GM21381 (cell line): ENCODE measurements around the gene COMT.
"Not testable (repeated sequence)": the region's sequence is repeated elsewhere in the genome, so short reads cannot be mapped to it uniquely, and the experiment has no call there.

Experiments used
- ATAC-seq: cut with Tn5 transposase; IDR thresholded peaks from one replicate; pipeline ENCODE4 v1.9.1; 2021; ENCODE audit warnings: mild to moderate bottlenecking, moderate library complexity; ENCODE audit not compliant: unreplicated experiment

The COMT gene

GRCh38 chr22:19941365-19942082 lies at the start of gene COMT, which contains the start of gene TXNRD2:
TSS of gene COMT (plus strand) at chr22:19941772. CDS start at chr22:19962527, 20,755 bp downstream.
TSS of gene TXNRD2 (minus strand) at chr22:19941818. CDS start at chr22:19941803, 15 bp downstream.
- ATAC-seq: no peak

- ATAC-seq: no peak
Observed at GRCh38 chr22:19892257-19892879, 49.2 kb upstream of the COMT start.

GRCh38 chr22:19892925-19893324 lies 48.6 kb upstream of the COMT start:
- no peak for ATAC-seq

- no peak for ATAC-seq
Observed at GRCh38 chr22:19893363-19893762, 48.2 kb upstream of the COMT start.

GRCh38 chr22:19895160-19895849 lies 46.3 kb upstream of the COMT start:
- no peak for ATAC-seq

- ATAC-seq: no peak
Observed at GRCh38 chr22:19896665-19897355, 44.8 kb upstream of the COMT start.

- no peak for ATAC-seq
Observed at GRCh38 chr22:19897726-19898125, 43.8 kb upstream of the COMT start.

- ATAC-seq: no peak
Observed at GRCh38 chr22:19898145-19898544, 43.4 kb upstream of the COMT start.

- no peak for ATAC-seq
Observed at GRCh38 chr22:19898831-19899567, 42.6 kb upstream of the COMT start.

- no peak for ATAC-seq
Observed at GRCh38 chr22:19900707-19901436, 40.7 kb upstream of the COMT start.

GRCh38 chr22:19901577-19902244 lies 39.9 kb upstream of the COMT start:
- no peak for ATAC-seq

GRCh38 chr22:19902245-19902715 lies 39.3 kb upstream of the COMT start:
- no peak for ATAC-seq

GRCh38 chr22:19903031-19903430 lies 38.5 kb upstream of the COMT start:
- no peak for ATAC-seq

GRCh38 chr22:19903513-19903912 lies 38.1 kb upstream of the COMT start:
- ATAC-seq: no peak

- ATAC-seq: no peak
Observed at GRCh38 chr22:19904174-19904856, 37.3 kb upstream of the COMT start.

- ATAC-seq: no peak
Observed at GRCh38 chr22:19904935-19905334, 36.6 kb upstream of the COMT start.

- ATAC-seq: no peak
Observed at GRCh38 chr22:19905347-19906276, 36.0 kb upstream of the COMT start.

GRCh38 chr22:19906864-19907263 lies 34.7 kb upstream of the COMT start:
- not testable (repeated sequence) for ATAC-seq
